Measurements from ENCODE around the gene CTAGE4. TPM values are rescaled to one million over a fixed set of nuclear protein-coding genes. Genes with fewer than 3 reads are reported as not detected.
"Not testable (repeated sequence)": the region's sequence is repeated elsewhere in the genome, so short reads cannot be mapped to it uniquely, and the experiment has no call there.

The CTAGE4 gene
- 4.7 TPM for total RNA-seq

- DNase-seq = not testable (repeated sequence)
Observed at GRCh38 chr7:144183166-144183565, at the start of gene CTAGE4. Gene CTAGE4 (plus strand): TSS chr7:144183466. CDS start chr7:144183504, 38 bp downstream.

- no peak for DNase-seq
Observed at GRCh38 chr7:144134116-144134515, 49.1 kb upstream of the CTAGE4 start.

GRCh38 chr7:144137501-144137900 lies 45.8 kb upstream of the CTAGE4 start:
- DNase-seq = no peak

GRCh38 chr7:144142187-144142586 lies 41.1 kb upstream of the CTAGE4 start:
- no peak for DNase-seq

GRCh38 chr7:144144426-144144825 lies 38.8 kb upstream of the CTAGE4 start:
- DNase-seq = no peak

GRCh38 chr7:144148224-144148827 lies 34.9 kb upstream of the CTAGE4 start:
- no peak for DNase-seq

- no peak for DNase-seq
Observed at GRCh38 chr7:144158861-144159260, 24.4 kb upstream of the CTAGE4 start.

GRCh38 chr7:144164784-144165183 lies 18.5 kb upstream of the CTAGE4 start:
- no peak for DNase-seq

GRCh38 chr7:144171594-144172350 lies 11.5 kb upstream of the CTAGE4 start:
- DNase-seq = not testable (repeated sequence)

- DNase-seq = no peak
Observed at GRCh38 chr7:144174613-144175012, 8.7 kb upstream of the CTAGE4 start.

- peak; percentile 16 for DNase-seq
Observed at GRCh38 chr7:144178380-144179164, 4.7 kb upstream of the CTAGE4 start.

- not testable (repeated sequence) for DNase-seq
Observed at GRCh38 chr7:144179165-144179479, 4.1 kb upstream of the CTAGE4 start.

- DNase-seq = not testable (repeated sequence)
Observed at GRCh38 chr7:144187848-144188247, 4.6 kb downstream of the CTAGE4 start.

- not testable (repeated sequence) for DNase-seq
Observed at GRCh38 chr7:144188578-144189171, 5.4 kb downstream of the CTAGE4 start.

- not testable (repeated sequence) for DNase-seq
Observed at GRCh38 chr7:144193782-144194181, 10.5 kb downstream of the CTAGE4 start.

- DNase-seq = not testable (repeated sequence)
Observed at GRCh38 chr7:144194453-144194852, 11.2 kb downstream of the CTAGE4 start.

GRCh38 chr7:144195212-144195872 lies 12.1 kb downstream of the CTAGE4 start, which contains the start of gene ARHGEF35:
Gene ARHGEF35 (minus strand): TSS chr7:144195833. CDS start chr7:144188383, 7,450 bp downstream.
- DNase-seq = not testable (repeated sequence)

GRCh38 chr7:144198934-144199333 lies 15.7 kb downstream of the CTAGE4 start:
- not testable (repeated sequence) for DNase-seq

GRCh38 chr7:144201978-144202377 lies 18.7 kb downstream of the CTAGE4 start:
- not testable (repeated sequence) for DNase-seq

- not testable (repeated sequence) for DNase-seq
Observed at GRCh38 chr7:144203086-144203485, 19.8 kb downstream of the CTAGE4 start.

- DNase-seq = not testable (repeated sequence)
Observed at GRCh38 chr7:144205306-144205705, 22.0 kb downstream of the CTAGE4 start.

- not testable (repeated sequence) for DNase-seq
Observed at GRCh38 chr7:144217200-144217599, 33.9 kb downstream of the CTAGE4 start.

All from tongue (tissue), 2 donors.